WTC11 (cell line): ENCODE measurements around the gene GALNT13. TPM values are rescaled to one million over a fixed set of nuclear protein-coding genes. Genes with fewer than 3 reads are reported as not detected.
A peak's percentile ranks its signal among the peaks of the same experiment; 100 is the strongest.

Experiments
- ATAC-seq: fragments of 200-7000 bp; cut with Tn5 transposase; 2 replicates; pipeline ENCODE4 v1.10.0; 2021; ENCODE audit warnings: mild to moderate bottlenecking, moderate library complexity
- CTCF ChIA-PET: fragments of 300-600 bp; sonication (Branson Sonifier 250); formaldehyde crosslinking; loops from one replicate; lab custom pipeline; 2021; ENCODE audit warnings: antibody characterized with exemption; lab: Charles Lee
- POLR2A ChIA-PET: fragments of 350-600 bp; sonication (Branson Sonifier 250); formaldehyde crosslinking; loops from one replicate; lab custom pipeline; 2021; ENCODE audit warnings: antibody characterized with exemption; lab: Charles Lee
- DNase-seq: peaks from one replicate; pipeline ENCODE4 v3.0.0; 2021; ENCODE audit warnings: low spot score
- H3K27ac Mint-ChIP-seq: 2 replicates; pipeline ENCODE4 v1.8.0; 2021; ENCODE audit warnings: mixed read lengths
- H3K27me3 Mint-ChIP-seq: 2 replicates; pipeline ENCODE4 v1.8.0; 2021; ENCODE audit warnings: low read depth, mild to moderate bottlenecking, moderate library complexity, mixed read lengths
- H3K36me3 Mint-ChIP-seq: 2 replicates; pipeline ENCODE4 v1.8.0; 2021; ENCODE audit warnings: mixed read lengths
- H3K4me1 Mint-ChIP-seq: 2 replicates; pipeline ENCODE4 v1.8.0; 2022; ENCODE audit warnings: mixed read lengths
- H3K4me3 Mint-ChIP-seq: 2 replicates; pipeline ENCODE4 v1.8.0; 2021; ENCODE audit warnings: mild to moderate bottlenecking, moderate library complexity, mixed read lengths
- H3K9me3 Mint-ChIP-seq: 2 replicates; pipeline ENCODE4 v1.8.0; 2021; ENCODE audit warnings: mixed read lengths
- ATF3 ChIP-seq: sonication (generic); formaldehyde crosslinking; conservative IDR thresholded peaks from 2 replicates; pipeline ENCODE4 v1.8.1; 2022; ENCODE audit warnings: mild to moderate bottlenecking, missing genetic modification reagents
- E2F4 ChIP-seq: sonication (generic); formaldehyde crosslinking; IDR thresholded peaks from 2 replicates; pipeline ENCODE4 v1.8.1; 2022; ENCODE audit warnings: low read depth, mild to moderate bottlenecking, moderate library complexity, missing genetic modification reagents, borderline replicate concordance
- E2F5 ChIP-seq: sonication (generic); formaldehyde crosslinking; IDR thresholded peaks from 2 replicates; pipeline ENCODE4 v1.8.1; 2022; ENCODE audit warnings: mild to moderate bottlenecking, moderate library complexity, missing genetic modification reagents
- ELF4 ChIP-seq: sonication (generic); formaldehyde crosslinking; IDR thresholded peaks from 2 replicates; pipeline ENCODE4 v1.8.1; 2022; ENCODE audit warnings: low read depth, mild to moderate bottlenecking, moderate library complexity, missing genetic modification reagents
- ESRRA ChIP-seq: sonication (generic); formaldehyde crosslinking; IDR thresholded peaks from 2 replicates; pipeline ENCODE4 v1.8.1; 2022; ENCODE audit warnings: mild to moderate bottlenecking, missing genetic modification reagents, borderline replicate concordance
- ETV6 ChIP-seq: sonication (generic); formaldehyde crosslinking; IDR thresholded peaks from 2 replicates; pipeline ENCODE4 v1.8.1; 2022; ENCODE audit warnings: mild to moderate bottlenecking, missing genetic modification reagents
- FOXJ3 ChIP-seq: sonication (generic); formaldehyde crosslinking; IDR thresholded peaks from 2 replicates; pipeline ENCODE4 v1.9.0; 2021; ENCODE audit warnings: missing genetic modification reagents, mild to moderate bottlenecking, borderline replicate concordance
- GRHL2 ChIP-seq: fragments of 250-450 bp; sonication (Bioruptor Pico); IDR thresholded peaks from 2 replicates; pipeline ENCODE4 v1.8.0; 2022; ENCODE audit warnings: mild to moderate bottlenecking, moderate library complexity; ENCODE audit not compliant: insufficient replicate concordance, severe bottlenecking
- HMGA2 ChIP-seq: fragments of 250-450 bp; sonication (Bioruptor Pico); IDR thresholded peaks from 2 replicates; pipeline ENCODE4 v1.4.0; 2021; ENCODE audit warnings: mild to moderate bottlenecking, moderate library complexity
- NFE2L1 ChIP-seq: sonication (generic); formaldehyde crosslinking; IDR thresholded peaks from 2 replicates; pipeline ENCODE4 v1.8.1; 2023; ENCODE audit warnings: missing genetic modification reagents
- OVOL2 ChIP-seq: fragments of 250-450 bp; sonication (Bioruptor Pico); IDR thresholded peaks from 2 replicates; pipeline ENCODE4 v1.9.0; 2021; ENCODE audit warnings: mild to moderate bottlenecking, borderline replicate concordance
- PRRX2 ChIP-seq: fragments of 250-450 bp; sonication (Bioruptor Pico); IDR thresholded peaks from 2 replicates; pipeline ENCODE4 v1.8.0; 2021; ENCODE audit warnings: mild to moderate bottlenecking
- RORB ChIP-seq: fragments of 250-450 bp; sonication (Bioruptor Pico); IDR thresholded peaks from 2 replicates; pipeline ENCODE4 v1.9.0; 2021; ENCODE audit warnings: mild to moderate bottlenecking
- SOX15 ChIP-seq: fragments of 250-450 bp; sonication (Bioruptor Pico); IDR thresholded peaks from 2 replicates; pipeline ENCODE4 v1.9.0; 2021; ENCODE audit warnings: mild to moderate bottlenecking
- STAT6 ChIP-seq: sonication (generic); formaldehyde crosslinking; conservative IDR thresholded peaks from 2 replicates; pipeline ENCODE4 v1.8.1; 2023; ENCODE audit warnings: mild to moderate bottlenecking, low read depth, missing genetic modification reagents, moderate library complexity
- TCF7 ChIP-seq: sonication (generic); formaldehyde crosslinking; IDR thresholded peaks from 2 replicates; pipeline ENCODE4 v1.8.0; 2022; ENCODE audit warnings: mild to moderate bottlenecking, low read depth, missing genetic modification reagents, moderate library complexity
- TP53 ChIP-seq: sonication (generic); formaldehyde crosslinking; IDR thresholded peaks from 2 replicates; pipeline ENCODE4 v1.8.1; 2023; ENCODE audit warnings: mild to moderate bottlenecking, missing genetic modification reagents
- ZBTB21 ChIP-seq: sonication (generic); formaldehyde crosslinking; IDR thresholded peaks from 2 replicates; pipeline ENCODE4 v1.8.1; 2023; ENCODE audit warnings: mild to moderate bottlenecking, missing genetic modification reagents, borderline replicate concordance
- ZMAT4 ChIP-seq: fragments of 250-450 bp; sonication (Bioruptor Pico); IDR thresholded peaks from 2 replicates; pipeline ENCODE4 v1.9.0; 2021; ENCODE audit warnings: mild to moderate bottlenecking
- ZNF121 ChIP-seq: sonication (generic); formaldehyde crosslinking; IDR thresholded peaks from 2 replicates; pipeline ENCODE4 v1.8.0; 2023; ENCODE audit warnings: missing genetic modification reagents
- ZNF263 ChIP-seq: sonication (generic); formaldehyde crosslinking; IDR thresholded peaks from 2 replicates; pipeline ENCODE4 v1.8.1; 2022; ENCODE audit warnings: low read depth, mild to moderate bottlenecking, moderate library complexity, missing genetic modification reagents
- ZNF423 ChIP-seq: fragments of 250-450 bp; sonication (Bioruptor Pico); IDR thresholded peaks from 2 replicates; pipeline ENCODE4 v2.1.2; 2022; ENCODE audit warnings: mild to moderate bottlenecking, moderate library complexity
- ZNF671 ChIP-seq: fragments of 250-450 bp; sonication (Bioruptor Pico); IDR thresholded peaks from 2 replicates; pipeline ENCODE4 v1.8.0; 2021; ENCODE audit warnings: mild to moderate bottlenecking
- total RNA-seq: library from RNA; stranded (reverse); gene quantifications from 3 replicates; pipeline ENCODE4 v1.2.3, GENCODE V29; 2021
- TF ChIP-seq, protein P1 (sequence below): sonication (generic); formaldehyde crosslinking; IDR thresholded peaks from 2 replicates; pipeline ENCODE4 v1.8.0; 2022; ENCODE audit warnings: mild to moderate bottlenecking, missing genetic modification reagents
- TF ChIP-seq, protein P2 (sequence below): fragments of 250-450 bp; sonication (Bioruptor Pico); IDR thresholded peaks from 2 replicates; pipeline ENCODE4 v1.9.0; 2021; ENCODE audit warnings: moderate library complexity, mild to moderate bottlenecking, inconsistent platforms, borderline replicate concordance

GALNT13 gene
- total RNA-seq, 1 experiment from 2014 or later, result 9.9 TPM

GRCh38 chr2:154484338-154485099 lies 612.8 kb downstream of the GALNT13 start:
- ATAC-seq, result peak; percentile 50; the same call in 1 of the 2 replicates

GRCh38 chr2:154488801-154489200 lies 617.1 kb downstream of the GALNT13 start:
- POLR2A ChIA-PET, result no interaction called here
- H3K4me3 Mint-ChIP-seq, result no peak overlapping the region
- TF ChIP-seq ZNF423 (CRISPR knock-in tag) (no peak), GRHL2 (no peak), ZBTB21 (no peak), ELF4 (CRISPR knock-in tag) (no peak)
- H3K4me1 Mint-ChIP-seq, result peaks cover 10% of the 10 kb centered on the region
- H3K9me3 Mint-ChIP-seq, result no peaks in the 10 kb centered on the region
- CTCF ChIA-PET, result no interaction called here
- no peaks in the 10 kb centered on the region for H3K27me3 Mint-ChIP-seq
- DNase-seq (no peak), ATAC-seq (no peak)
- no peak overlapping the region for H3K27ac Mint-ChIP-seq
- no peaks in the 10 kb centered on the region for H3K36me3 Mint-ChIP-seq

More at GRCh38 chr2:154484338-154485099, 612.8 kb downstream of the GALNT13 start:
- no peaks in the 10 kb centered on the region for H3K27me3 Mint-ChIP-seq
- H3K4me1 Mint-ChIP-seq, result peaks cover 43% of the 10 kb centered on the region
- H3K27ac Mint-ChIP-seq, result no peak overlapping the region; the same call in 1 of the 2 replicates
- ChIA-PET CTCF (interaction anchor here (1.0 kb wide), 1 partner anchor 214 kb away, joined by 3 read pairs; the partner anchor contains the start of gene KCNJ3), POLR2A (no interaction called here)
- no peak overlapping the region for H3K4me3 Mint-ChIP-seq
- no peaks in the 10 kb centered on the region for H3K36me3 Mint-ChIP-seq
- no peak for DNase-seq
- TF ChIP-seq SOX15 (CRISPR knock-in tag) (no peak), HMGA2 (CRISPR knock-in tag) (no peak), ZNF263 (CRISPR knock-in tag) (no peak), ATF3 (CRISPR knock-in tag) (no peak), OVOL2 (CRISPR knock-in tag) (no peak), PRRX2 (no peak), TCF7 (CRISPR knock-in tag) (no peak), FOXJ3 (no peak), TP53 (CRISPR knock-in tag) (no peak), ZNF121 (CRISPR knock-in tag) (no peak), STAT6 (CRISPR knock-in tag) (no peak), NFE2L1 (no peak)
- TF ChIP-seq, protein P1, sequence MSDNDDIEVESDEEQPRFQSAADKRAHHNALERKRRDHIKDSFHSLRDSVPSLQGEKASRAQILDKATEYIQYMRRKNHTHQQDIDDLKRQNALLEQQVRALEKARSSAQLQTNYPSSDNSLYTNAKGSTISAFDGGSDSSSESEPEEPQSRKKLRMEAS (CRISPR knock-in tag), result no peak
- TF ChIP-seq, all 79 proteins: peak for 0
- no peaks in the 10 kb centered on the region for H3K9me3 Mint-ChIP-seq

DNA sequence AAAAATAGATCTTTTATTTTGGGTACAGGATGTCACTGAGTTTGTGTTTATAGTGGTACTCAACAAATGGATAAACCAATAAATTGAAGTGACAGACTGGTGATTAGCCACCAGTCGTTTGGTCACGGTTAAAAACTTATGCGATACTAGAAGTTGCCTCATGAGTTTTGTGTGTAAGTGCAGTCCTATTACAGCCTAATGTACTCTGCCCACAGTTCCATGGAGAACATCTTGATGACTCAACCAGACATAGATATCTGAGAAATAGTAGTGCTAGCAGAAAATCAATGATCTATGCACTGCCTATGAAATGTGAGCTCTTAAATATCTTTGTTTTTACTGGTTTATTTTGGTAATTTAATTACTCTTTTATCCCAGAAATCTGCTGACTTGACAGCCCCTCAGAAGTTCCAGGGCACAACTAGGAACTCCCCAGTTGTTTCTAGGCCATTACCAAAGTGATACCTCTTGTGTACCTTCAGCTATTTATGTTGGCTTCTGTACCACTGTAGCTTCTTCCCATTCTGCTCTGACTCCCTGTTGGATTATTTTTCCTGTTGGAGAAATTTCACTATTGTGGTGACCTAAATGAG lies 617.6 kb downstream of the GALNT13 start:
- no peaks in the 10 kb centered on the region for H3K9me3 Mint-ChIP-seq
- DNase-seq (no peak), ATAC-seq (no peak)
- H3K27me3 Mint-ChIP-seq, result no peaks in the 10 kb centered on the region
- CTCF ChIA-PET, result no interaction called here
- H3K27ac Mint-ChIP-seq, result no peak overlapping the region
- peaks cover 6% of the 10 kb centered on the region for H3K4me1 Mint-ChIP-seq
- POLR2A ChIA-PET, result no interaction called here
- no peaks in the 10 kb centered on the region for H3K36me3 Mint-ChIP-seq
- H3K4me3 Mint-ChIP-seq, result no peak overlapping the region
- TF ChIP-seq RORB (CRISPR knock-in tag), result no peak
- TF ChIP-seq E2F4 (CRISPR knock-in tag), result no peak
- TF ChIP-seq ESRRA (CRISPR knock-in tag), result no peak
- TF ChIP-seq, protein P2, sequence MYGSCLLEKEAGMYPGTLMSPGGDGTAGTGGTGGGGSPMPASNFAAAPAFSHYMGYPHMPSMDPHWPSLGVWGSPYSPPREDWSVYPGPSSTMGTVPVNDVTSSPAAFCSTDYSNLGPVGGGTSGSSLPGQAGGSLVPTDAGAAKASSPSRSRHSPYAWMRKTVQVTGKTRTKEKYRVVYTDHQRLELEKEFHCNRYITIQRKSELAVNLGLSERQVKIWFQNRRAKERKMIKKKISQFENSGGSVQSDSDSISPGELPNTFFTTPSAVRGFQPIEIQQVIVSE (CRISPR knock-in tag), result no peak
- TF ChIP-seq ZNF671, result no peak
- TF ChIP-seq, protein P1 (CRISPR knock-in tag), result no peak
- no peak for TF ChIP-seq ETV6 (CRISPR knock-in tag)
- no peak for TF ChIP-seq ZMAT4
- no peak for TF ChIP-seq E2F5
- TF ChIP-seq NFE2L1, result no peak
